CD14-positive monocyte (primary cell): ENCODE results near the gene CLCN2. TPM values are rescaled to one million over a fixed set of nuclear protein-coding genes. Genes with fewer than 3 reads are reported as not detected.

Experiments
- DNase-seq, 3 donors: peaks; one replicate each; pipeline ENCODE4 v3.0.0-alpha.2; 2011 to 2022
- H2AFZ ChIP-seq: 2 replicates; pipeline ENCODE4 v1.6.0; 2012; ENCODE audit warnings: mild to moderate bottlenecking, low read depth, low read length, inconsistent platforms; ENCODE audit not compliant: insufficient read depth, poor library complexity, severe bottlenecking
- H3K27ac ChIP-seq, 2 donors: 1 replicate in 1 of 2; 2 replicates in 1 of 2; pipeline ENCODE4 v1.5.1; 2012 to 2013; ENCODE audit warnings: low read length in 2 of 2, control low read depth in 1 of 2, inconsistent platforms in 1 of 2, low read depth in 1 of 2, mild to moderate bottlenecking in 1 of 2
- H3K27me3 ChIP-seq, 2 donors: one replicate each; pipeline versions ENCODE4 v1.6.0 to v1.6.1; 2011 to 2013; ENCODE audit warnings: low read length in 2 of 2; ENCODE audit not compliant: control insufficient read depth in 2 of 2, insufficient read depth in 2 of 2
- H3K36me3 ChIP-seq, 2 donors: replicated peaks in 1 of 2; 1 replicate in 1 of 2; 2 replicates in 1 of 2; pipeline versions ENCODE4 v1.5.1 to v1.6.1; 2012 to 2013; ENCODE audit warnings: low read length in 2 of 2, control low read depth in 1 of 2, inconsistent platforms in 1 of 2, mild to moderate bottlenecking in 1 of 2; ENCODE audit not compliant: insufficient read depth in 2 of 2, control insufficient read depth in 1 of 2
- H3K4me1 ChIP-seq, 2 donors: 1 replicate in 1 of 2; 2 replicates in 1 of 2; pipeline versions ENCODE4 v1.5.1 to v1.6.1; 2012 to 2013; ENCODE audit warnings: low read length in 2 of 2, control low read depth in 1 of 2, inconsistent platforms in 1 of 2, mild to moderate bottlenecking in 1 of 2, moderate library complexity in 1 of 2; ENCODE audit not compliant: insufficient read depth in 2 of 2, control insufficient read depth in 1 of 2
- H3K4me2 ChIP-seq: replicated peaks from 2 replicates; pipeline ENCODE3; 2012; ENCODE audit warnings: low read length, moderate library complexity, mild to moderate bottlenecking; ENCODE audit not compliant: poor library complexity, severe bottlenecking; ENCODE audit errors: extremely low read depth
- H3K4me3 ChIP-seq, 3 experiments: fragments of 200-600 bp in 1 of 3; sonication (generic) in 1 of 3; replicated peaks in 1 of 3; 1 replicate in 2 of 3; 2 replicates in 1 of 3; pipeline ENCODE4 v1.5.1; 2011 to 2013; ENCODE audit warnings: low read length in 3 of 3, mild to moderate bottlenecking in 3 of 3, control low read depth in 2 of 3, low read depth in 2 of 3, inconsistent platforms in 1 of 3, moderate library complexity in 1 of 3
- H3K79me2 ChIP-seq: 2 replicates; pipeline ENCODE4 v1.6.0; 2012; ENCODE audit warnings: mild to moderate bottlenecking, control low read depth, inconsistent platforms, low read length, moderate library complexity; ENCODE audit not compliant: insufficient read depth
- H3K9ac ChIP-seq: 2 replicates; pipeline ENCODE4 v1.6.0; 2017; ENCODE audit warnings: low read length, mild to moderate bottlenecking; ENCODE audit not compliant: insufficient read depth, poor library complexity, severe bottlenecking
- H3K9me3 ChIP-seq, 2 donors: replicated peaks in 1 of 2; 1 replicate in 1 of 2; 2 replicates in 1 of 2; pipeline versions ENCODE4 v1.5.1 to v1.6.1; 2012 to 2013; ENCODE audit warnings: low read length in 2 of 2, control low read depth in 1 of 2; ENCODE audit not compliant: control insufficient read depth in 1 of 2, insufficient read depth in 1 of 2
- H4K20me1 ChIP-seq: 2 replicates; pipeline ENCODE4 v1.6.0; 2012; ENCODE audit warnings: mild to moderate bottlenecking, low read length, control low read depth, moderate library complexity; ENCODE audit not compliant: insufficient read depth
- H3K27ac Mint-ChIP-seq, 7 donors: one replicate each; pipeline ENCODE4 v1.8.0; 2020; ENCODE audit warnings: mild to moderate bottlenecking in 7 of 7, mixed read lengths in 7 of 7, moderate library complexity in 6 of 7, inconsistent platforms in 2 of 7
- H3K27me3 Mint-ChIP-seq, 3 donors: one replicate each; pipeline ENCODE4 v1.8.0; 2021 to 2022; ENCODE audit warnings: low read depth in 3 of 3, mild to moderate bottlenecking in 3 of 3, mixed read lengths in 3 of 3, moderate library complexity in 3 of 3, inconsistent platforms in 1 of 3
- H3K36me3 Mint-ChIP-seq, 2 donors: one replicate each; pipeline ENCODE4 v1.8.0; 2020; ENCODE audit warnings: mixed read lengths in 2 of 2, inconsistent platforms in 1 of 2, mild to moderate bottlenecking in 1 of 2
- H3K4me1 Mint-ChIP-seq: one replicate; pipeline ENCODE4 v1.8.0; 2020; ENCODE audit warnings: mild to moderate bottlenecking, mixed read lengths
- H3K4me3 Mint-ChIP-seq, 2 donors: one replicate each; pipeline ENCODE4 v1.8.0; 2020; ENCODE audit warnings: mild to moderate bottlenecking in 2 of 2, mixed read lengths in 2 of 2, moderate library complexity in 1 of 2
- H3K9me3 Mint-ChIP-seq, 7 donors: one replicate each; pipeline ENCODE4 v1.8.0; 2020 to 2022; ENCODE audit warnings: mixed read lengths in 7 of 7, mild to moderate bottlenecking in 6 of 7, moderate library complexity in 6 of 7, inconsistent platforms in 2 of 7
- WGBS: methylation state at CpG from one replicate; pipeline ENCODE4 v1.1.5; 2013; ENCODE audit warnings: missing lambda C conversion rate; ENCODE audit not compliant: insufficient coverage; 5-methylcytosine and 5-hydroxymethylcytosine counted together
- intact Hi-C, 2 donors: fragments of 100-400 bp; cut with micrococcal nuclease; formaldehyde crosslinking; loops; one replicate each; pipeline versions ENCODE4 v1.15.0 to v1.15.1; 2023
- polyA plus RNA-seq, 3 donors: library from polyadenylated mRNA; depleted of rRNA in 1 of 3; unstranded in 2 of 3; stranded (reverse) in 1 of 3; fragments of 300-500 nt in 2 of 3; fragments of >200 nt in 1 of 3; fragmentation: Illumina TruSeq in 2 of 3; gene quantifications; 1 replicate in 2 of 3; 2 replicates in 1 of 3; pipeline ENCODE4 v1.2.3, GENCODE V29; 2012 to 2021
- small RNA-seq: library from RNA; depleted of rRNA; stranded (forward); fragments of <200 nt; gene quantifications from one replicate; pipeline ENCODE3, GENCODE V24; 2012; ENCODE audit warnings: low read depth; ENCODE audit not compliant: insufficient read length
- TF ChIP-seq, protein P1 (sequence below): fragments of 200-600 bp; IDR thresholded peaks from one replicate; pipeline ENCODE4 v1.8.0; 2022; ENCODE audit warnings: antibody characterized with exemption, mild to moderate bottlenecking

Gene CLCN2
- polyA plus RNA-seq, 3 donors = 0.16 to 2.7 TPM; not detected in 1

DNA sequence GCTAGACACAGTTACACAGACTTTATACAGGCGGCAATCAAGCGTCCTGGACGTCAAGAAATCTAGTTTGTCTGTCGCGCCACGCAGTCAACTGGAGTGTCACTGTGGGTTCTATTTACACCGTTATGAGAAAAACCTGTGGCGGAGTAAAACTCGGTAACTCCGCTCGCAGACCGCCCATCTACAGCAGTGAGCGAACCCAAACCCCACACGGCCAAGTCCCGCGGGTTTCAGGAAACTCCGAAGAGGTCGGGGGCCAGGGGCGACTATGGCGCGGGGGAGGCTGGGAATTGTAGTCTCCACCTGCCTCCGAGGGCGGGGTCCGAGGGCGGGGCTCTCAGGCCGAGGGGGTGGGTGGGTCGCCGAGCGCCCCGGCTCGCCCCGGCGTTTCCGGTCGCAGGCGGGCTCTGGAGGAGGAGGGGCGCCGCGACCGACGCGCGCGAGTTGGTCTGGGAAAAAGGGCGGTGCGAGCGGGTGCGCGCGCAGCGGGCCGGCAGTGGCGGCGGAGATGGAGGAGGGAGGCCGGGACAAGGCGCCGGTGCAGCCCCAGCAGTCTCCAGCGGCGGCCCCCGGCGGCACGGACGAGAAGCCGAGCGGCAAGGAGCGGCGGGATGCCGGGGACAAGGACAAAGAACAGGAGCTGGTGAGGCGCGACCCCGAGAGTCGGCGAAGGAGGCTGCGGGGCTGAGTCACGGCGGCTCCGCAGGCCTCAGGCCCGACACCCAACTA lies 62.5 kb downstream of the CLCN2 start, which contains the start of gene PSMD2:
TSS of gene PSMD2 (plus strand) at position 483 of the 729 bp plus-strand sequence. CDS start at position 509, 26 bp downstream.
- H3K9me3 Mint-ChIP-seq = no peaks in the 10 kb centered on the region

DNA sequence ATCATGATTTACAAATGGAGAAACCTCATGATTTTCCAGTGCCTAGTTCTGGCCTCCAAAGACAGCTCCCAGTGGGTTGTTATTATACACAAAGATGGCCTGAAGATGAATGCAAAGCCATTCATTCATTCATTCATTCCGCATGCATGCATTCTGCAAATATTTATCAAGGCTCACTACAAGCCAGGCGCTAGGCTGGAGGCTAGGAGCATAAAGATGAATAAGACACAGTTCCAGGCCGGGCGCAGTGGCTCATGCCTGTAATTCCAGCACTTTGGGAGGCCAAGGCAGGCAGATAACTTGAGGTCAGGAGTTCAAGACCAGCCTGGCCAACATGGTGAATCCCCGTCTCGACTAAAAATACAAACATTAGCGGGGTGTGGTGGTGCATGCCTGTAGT lies 64.8 kb downstream of the CLCN2 start:
- Mint-ChIP-seq H3K9me3 (no peaks in the 10 kb centered on the region), H3K36me3 (peaks cover 13 to 15% of the 10 kb centered on the region in 2 donors), H3K27me3 (peaks cover 0 to 3% (median 2%) of the 10 kb centered on the region in 3 donors), H3K27ac (no peak overlapping the region), H3K4me3 (no peak overlapping the region), H3K4me1 (peaks cover 21% of the 10 kb centered on the region)
- 98% methylated on average over 5 of the region's 7 CpGs for WGBS
- peaks cover 10% of the 10 kb centered on the region for H4K20me1 ChIP-seq
- no peak overlapping the region for H3K27ac ChIP-seq
- H3K79me2 ChIP-seq = peaks cover 24% of the 10 kb centered on the region
- TF ChIP-seq, protein P1, sequence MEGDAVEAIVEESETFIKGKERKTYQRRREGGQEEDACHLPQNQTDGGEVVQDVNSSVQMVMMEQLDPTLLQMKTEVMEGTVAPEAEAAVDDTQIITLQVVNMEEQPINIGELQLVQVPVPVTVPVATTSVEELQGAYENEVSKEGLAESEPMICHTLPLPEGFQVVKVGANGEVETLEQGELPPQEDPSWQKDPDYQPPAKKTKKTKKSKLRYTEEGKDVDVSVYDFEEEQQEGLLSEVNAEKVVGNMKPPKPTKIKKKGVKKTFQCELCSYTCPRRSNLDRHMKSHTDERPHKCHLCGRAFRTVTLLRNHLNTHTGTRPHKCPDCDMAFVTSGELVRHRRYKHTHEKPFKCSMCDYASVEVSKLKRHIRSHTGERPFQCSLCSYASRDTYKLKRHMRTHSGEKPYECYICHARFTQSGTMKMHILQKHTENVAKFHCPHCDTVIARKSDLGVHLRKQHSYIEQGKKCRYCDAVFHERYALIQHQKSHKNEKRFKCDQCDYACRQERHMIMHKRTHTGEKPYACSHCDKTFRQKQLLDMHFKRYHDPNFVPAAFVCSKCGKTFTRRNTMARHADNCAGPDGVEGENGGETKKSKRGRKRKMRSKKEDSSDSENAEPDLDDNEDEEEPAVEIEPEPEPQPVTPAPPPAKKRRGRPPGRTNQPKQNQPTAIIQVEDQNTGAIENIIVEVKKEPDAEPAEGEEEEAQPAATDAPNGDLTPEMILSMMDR = no peak
- H2AFZ ChIP-seq = no peak overlapping the region
- H3K9me3 ChIP-seq = no peaks in the 10 kb centered on the region
- no peak overlapping the region for H3K4me3 ChIP-seq
- no peak overlapping the region for H3K9ac ChIP-seq
- intact Hi-C loops = loop anchor here (5.0 kb wide), 3 partner anchors 44 to 124 kb away; partner anchors contain the start of genes ALG3 (in 1 of the 2), AP2M1 (in 1 of the 2) and EEF1AKMT4 (in 1 of the 2)
- no peak for DNase-seq
- peaks cover 11 to 16% of the 10 kb centered on the region in 2 donors for H3K36me3 ChIP-seq
- no peaks in the 10 kb centered on the region for H3K27me3 ChIP-seq
- peaks cover 16 to 19% of the 10 kb centered on the region in 2 donors for H3K4me1 ChIP-seq
- no peak overlapping the region for H3K4me2 ChIP-seq

More for the DNA sequence above, 62.5 kb downstream of the CLCN2 start, which contains the start of gene PSMD2:
- TF ChIP-seq, protein P1 = no peak
- peak; percentile 94 to 95 (median 95) for DNase-seq
- intact Hi-C loops = loop anchor here (2.0 to 5.0 kb wide), 4 partner anchors 16 to 127 kb away; partner anchors contain the start of genes ALG3 (in 1 of the 2), AP2M1 (in 1 of the 2), EEF1AKMT4 (in 1 of the 2) and EIF4G1 (in 1 of the 2)
- Mint-ChIP-seq H3K36me3 (peaks cover 36 to 38% of the 10 kb centered on the region in 2 donors), H3K4me3 (peak within 1 kb of the TSS; percentile 91 to 97), H3K27me3 (peaks cover 0 to 3% (median 0%) of the 10 kb centered on the region in 3 donors), H3K27ac (peak within 1 kb of the TSS; percentile 86 to 95 (median 91)), H3K4me1 (peaks cover 21% of the 10 kb centered on the region)
- Histone ChIP-seq H3K9me3 (no peaks in the 10 kb centered on the region), H2AFZ (peak within 1 kb of the TSS; percentile 78), H3K27ac (peak within 1 kb of the TSS; percentile 53 to 71), H3K4me3 (peak within 1 kb of the TSS; percentile 82 to 90 (median 83)), H3K36me3 (peaks cover 34 to 39% of the 10 kb centered on the region in 2 donors), H3K9ac (peak within 1 kb of the TSS; percentile 79), H4K20me1 (peaks cover 10% of the 10 kb centered on the region), H3K27me3 (no peaks in the 10 kb centered on the region), H3K4me1 (peaks cover 16 to 19% of the 10 kb centered on the region in 2 donors), H3K79me2 (peaks cover 29% of the 10 kb centered on the region), H3K4me2 (peak within 1 kb of the TSS; percentile 92)
- WGBS = under 1% methylated on average over 75 of the region's 78 CpGs

Small RNA genes lying within 50 kb of the gene (small RNA-seq; reads per million reads assigned to genes)
- gene SNORD66 = 4,012 reads per million, percentile 100 among the genes with 10 or more reads in this experiment

Other genes starting within 250 kb of the CLCN2 start
- gene EIF2B5, start 226.2 kb downstream of the CLCN2 start, polyA plus RNA-seq = 10 to 100 TPM; 22.7 to 50.0 (median 24.1) TPM
- 10 to 100 TPM in 1 of 3 donors, 1 to 10 TPM in 2; 4.5 to 42.1 (median 9.4) TPM for gene DVL3, start 206.2 kb downstream of the CLCN2 start, polyA plus RNA-seq
- gene AP2M1, start 186.8 kb downstream of the CLCN2 start, polyA plus RNA-seq = 100 to 1,000 TPM; 283 to 327 (median 295) TPM
- gene ABCF3, start 175.4 kb downstream of the CLCN2 start, polyA plus RNA-seq = 10 to 100 TPM; 13.5 to 74.8 (median 13.9) TPM
- gene VWA5B2, start 132.0 kb downstream of the CLCN2 start, polyA plus RNA-seq = under 1 TPM in 1 of 3 donors, not detected in 2; 0.32 TPM
- 10 to 100 TPM; 29.0 to 60.8 (median 56.4) TPM for gene ALG3, start 112.6 kb downstream of the CLCN2 start, polyA plus RNA-seq
- 10 to 100 TPM in 1 of 3 donors, 1 to 10 TPM in 2; 4.0 to 12.0 (median 7.3) TPM for gene EEF1AKMT4, start 111.9 kb downstream of the CLCN2 start, polyA plus RNA-seq
- not detected for gene CAMK2N2, start 100.1 kb downstream of the CLCN2 start, polyA plus RNA-seq
- gene ECE2, start 85.6 kb downstream of the CLCN2 start, polyA plus RNA-seq = not detected
- gene PSMD2, start 62.4 kb downstream of the CLCN2 start, polyA plus RNA-seq = 100 to 1,000 TPM; 138 to 186 (median 167) TPM
- 100 to 1,000 TPM in 1 of 3 donors, 10 to 100 TPM in 2; 13.9 to 119 (median 24.2) TPM for gene EIF4G1, start 47.0 kb downstream of the CLCN2 start, polyA plus RNA-seq
- 10 to 100 TPM in 1 of 3 donors, 1 to 10 TPM in 2; 5.8 to 30.6 (median 7.7) TPM for gene FAM131A, start 24.0 kb downstream of the CLCN2 start, polyA plus RNA-seq
- gene POLR2H, start 105 bp upstream of the CLCN2 start, polyA plus RNA-seq = 10 to 100 TPM; 21.7 to 67.3 (median 24.6) TPM
- not detected for gene THPO, start 16.6 kb upstream of the CLCN2 start, polyA plus RNA-seq
- gene CHRD, start 18.4 kb upstream of the CLCN2 start, polyA plus RNA-seq = under 1 TPM in 1 of 3 donors, not detected in 2; 0.03 TPM
- 1 to 10 TPM in 1 of 3 donors, under 1 TPM in 2; 0.71 to 1.2 (median 0.80) TPM for gene EPHB3, start 200.2 kb upstream of the CLCN2 start, polyA plus RNA-seq